Glutamatergic neuron (in vitro differentiated cells): ENCODE results near the gene LENG9. TPM values are rescaled to one million over a fixed set of nuclear protein-coding genes. Genes with fewer than 3 reads are reported as not detected.
"Not testable (repeated sequence)": the region's sequence is repeated elsewhere in the genome, so short reads cannot be mapped to it uniquely, and the experiment has no call there.

Experiments used
- DNase-seq: peaks from one replicate; pipeline ENCODE4 v3.0.0; 2022
- H3K27ac Mint-ChIP-seq: one replicate; pipeline ENCODE4 v1.8.0; 2020; ENCODE audit warnings: mild to moderate bottlenecking, mixed read lengths, inconsistent platforms; ENCODE audit not compliant: unreplicated experiment
- H3K27me3 Mint-ChIP-seq: one replicate; pipeline ENCODE4 v1.8.0; 2020; ENCODE audit warnings: mild to moderate bottlenecking, moderate library complexity, mixed read lengths, inconsistent platforms; ENCODE audit not compliant: unreplicated experiment
- H3K36me3 Mint-ChIP-seq: one replicate; pipeline ENCODE4 v1.8.0; 2020; ENCODE audit warnings: mild to moderate bottlenecking, mixed read lengths, inconsistent platforms; ENCODE audit not compliant: unreplicated experiment
- H3K4me1 Mint-ChIP-seq: one replicate; pipeline ENCODE4 v1.8.0; 2020; ENCODE audit warnings: mild to moderate bottlenecking, low read depth, mixed read lengths, inconsistent platforms; ENCODE audit not compliant: unreplicated experiment
- H3K4me3 Mint-ChIP-seq: one replicate; pipeline ENCODE4 v1.8.0; 2020; ENCODE audit warnings: mild to moderate bottlenecking, mixed read lengths, inconsistent platforms; ENCODE audit not compliant: unreplicated experiment
- H3K9me3 Mint-ChIP-seq: one replicate; pipeline ENCODE4 v1.8.0; 2020; ENCODE audit warnings: mild to moderate bottlenecking, moderate library complexity, mixed read lengths, inconsistent platforms; ENCODE audit not compliant: unreplicated experiment
- CTCF ChIP-seq: fragments of 200-600 bp; sonication (generic); IDR thresholded peaks from one replicate; pipeline ENCODE4 v1.5.0; 2021; ENCODE audit not compliant: partially characterized antibody, unreplicated experiment
- total RNA-seq: library from RNA; stranded (reverse); fragmentation: NEBNext Ultra II Directional; extraction: Animal tissue kit (Norgen Biotek cat#: 25700); gene quantifications from one replicate; pipeline ENCODE4 v1.2.1, GENCODE V29; 2021; ENCODE audit not compliant: unreplicated experiment

LENG9 gene
- total RNA-seq, 1 donor from 2014 or later, result 4.7 TPM

- DNase-seq, result no peak
- H3K4me1 Mint-ChIP-seq, result no peaks in the 10 kb centered on the region
- H3K27ac Mint-ChIP-seq, result no peak within 1 kb of the TSS
- TF ChIP-seq CTCF, result no peak
- H3K4me3 Mint-ChIP-seq, result no peak within 1 kb of the TSS
- no peaks in the 10 kb centered on the region for H3K9me3 Mint-ChIP-seq
- H3K27me3 Mint-ChIP-seq, result no peaks in the 10 kb centered on the region
- no peaks in the 10 kb centered on the region for H3K36me3 Mint-ChIP-seq
Measured at GRCh38 chr19:54502518-54503048, 39.0 kb upstream of the LENG9 start, which contains the start of gene LAIR2. Gene LAIR2, plus strand, starts transcription at chr19:54502831. Its CDS starts 88 bp downstream, at chr19:54502919.

- DNase-seq, H3K27me3 Mint-ChIP-seq, H3K36me3 Mint-ChIP-seq, H3K4me1 Mint-ChIP-seq, H3K4me3 Mint-ChIP-seq, H3K9me3 Mint-ChIP-seq, H3K27ac Mint-ChIP-seq: not testable (repeated sequence)
Measured at GRCh38 chr19:54498451-54498772, 34.8 kb upstream of the LENG9 start.

- H3K27ac Mint-ChIP-seq, H3K4me1 Mint-ChIP-seq, H3K27me3 Mint-ChIP-seq, H3K36me3 Mint-ChIP-seq, DNase-seq, H3K4me3 Mint-ChIP-seq, H3K9me3 Mint-ChIP-seq: not testable (repeated sequence)
Measured at GRCh38 chr19:54497747-54498450, 34.3 kb upstream of the LENG9 start.

- not testable (repeated sequence) for H3K36me3 Mint-ChIP-seq, H3K27me3 Mint-ChIP-seq, H3K9me3 Mint-ChIP-seq, H3K27ac Mint-ChIP-seq, H3K4me3 Mint-ChIP-seq, H3K4me1 Mint-ChIP-seq, DNase-seq
Measured at GRCh38 chr19:54495284-54495683, 31.7 kb upstream of the LENG9 start.

GRCh38 chr19:54493967-54494585, 30.5 kb upstream of the LENG9 start:
- no peak for TF ChIP-seq CTCF
- peaks cover 3% of the 10 kb centered on the region for H3K9me3 Mint-ChIP-seq
- no peak overlapping the region for H3K27ac Mint-ChIP-seq
- peaks cover 4% of the 10 kb centered on the region for H3K27me3 Mint-ChIP-seq
- no peaks in the 10 kb centered on the region for H3K36me3 Mint-ChIP-seq
- no peaks in the 10 kb centered on the region for H3K4me1 Mint-ChIP-seq
- no peak overlapping the region for H3K4me3 Mint-ChIP-seq
- no peak for DNase-seq

- H3K27ac Mint-ChIP-seq, H3K27me3 Mint-ChIP-seq, H3K36me3 Mint-ChIP-seq, DNase-seq, H3K9me3 Mint-ChIP-seq, H3K4me3 Mint-ChIP-seq, H3K4me1 Mint-ChIP-seq: not testable (repeated sequence)
Measured at GRCh38 chr19:54493056-54493455, 29.5 kb upstream of the LENG9 start.

- Mint-ChIP-seq H3K4me1 (no peaks in the 10 kb centered on the region), H3K9me3 (peaks cover 3% of the 10 kb centered on the region), H3K36me3 (no peaks in the 10 kb centered on the region), H3K27me3 (peaks cover 4% of the 10 kb centered on the region), H3K4me3 (no peak overlapping the region), H3K27ac (no peak overlapping the region)
- no peak for DNase-seq
- TF ChIP-seq CTCF, result no peak
Measured at GRCh38 chr19:54492568-54492967, 29.0 kb upstream of the LENG9 start.
